GM19035 (cell line): ENCODE data around the gene ABCC4.

Source experiments
- ATAC-seq: cut with Tn5 transposase; IDR thresholded peaks from one replicate; pipeline ENCODE4 v1.9.1; 2021; ENCODE audit not compliant: unreplicated experiment

ABCC4 gene

DNA sequence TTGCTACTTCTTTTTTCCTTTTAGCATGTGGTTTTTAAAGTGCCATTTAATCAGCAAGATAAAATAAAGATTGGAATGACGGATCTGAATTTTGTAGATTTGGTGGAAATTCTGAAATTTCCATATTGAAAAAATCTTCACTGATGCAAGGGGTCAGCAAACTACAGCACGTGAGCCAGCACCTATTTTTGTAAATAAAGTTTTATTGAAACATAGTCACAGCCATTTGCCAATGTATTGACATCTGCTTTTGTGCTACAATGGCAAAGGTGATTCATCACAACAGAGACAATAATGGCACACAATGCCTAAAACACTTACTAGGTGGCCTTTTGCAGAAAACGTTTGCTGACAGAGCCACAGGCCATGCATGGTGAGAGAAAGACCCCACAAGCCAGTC is 226.4 kb downstream of the ABCC4 start:
- ATAC-seq: no peak

DNA sequence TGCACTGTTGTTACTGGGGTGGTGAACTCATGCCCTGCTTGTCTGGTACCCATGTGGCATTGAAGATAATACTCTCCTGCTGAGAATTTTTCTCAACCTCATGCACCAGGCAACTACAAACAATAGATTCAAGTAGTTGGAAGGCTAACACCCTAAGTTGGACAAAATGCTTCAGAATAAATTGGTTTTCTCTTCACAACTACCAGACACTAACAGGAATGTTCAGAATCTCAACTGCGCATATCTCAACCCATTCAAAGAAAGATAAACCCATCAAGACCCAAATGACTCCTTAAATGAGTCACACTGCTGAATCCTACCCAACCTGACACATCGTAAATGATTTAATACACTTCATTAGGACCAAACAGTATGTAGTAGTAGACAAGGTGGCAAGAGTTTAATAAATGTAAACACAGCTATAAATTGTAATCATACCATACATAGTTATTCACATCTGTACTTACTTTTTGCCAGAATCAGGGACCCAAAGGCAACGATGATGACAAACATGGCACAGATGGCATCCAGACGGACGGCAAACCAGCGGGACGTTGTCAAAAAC is 227.4 kb downstream of the ABCC4 start:
- ATAC-seq: no peak

DNA sequence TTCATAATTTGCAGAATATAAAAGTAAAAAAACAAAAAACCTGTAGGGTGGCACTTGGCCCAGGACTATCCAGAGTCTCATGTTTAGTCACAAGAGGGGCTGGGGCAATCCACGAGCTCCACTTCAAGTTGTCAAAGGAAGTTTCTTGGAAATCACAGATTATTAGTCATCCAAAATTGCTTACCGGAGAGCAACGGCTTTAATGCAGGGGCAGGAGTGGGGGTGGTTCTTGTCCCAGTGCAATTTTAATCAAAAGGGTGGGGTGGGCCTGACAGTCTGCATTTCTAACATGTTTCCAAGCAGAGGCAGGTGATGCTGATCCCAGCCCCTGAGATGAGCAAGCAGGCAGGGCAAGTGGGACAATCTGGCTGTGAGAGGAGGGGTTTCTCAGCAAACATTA is 233.9 kb downstream of the ABCC4 start:
- no peak for ATAC-seq

DNA sequence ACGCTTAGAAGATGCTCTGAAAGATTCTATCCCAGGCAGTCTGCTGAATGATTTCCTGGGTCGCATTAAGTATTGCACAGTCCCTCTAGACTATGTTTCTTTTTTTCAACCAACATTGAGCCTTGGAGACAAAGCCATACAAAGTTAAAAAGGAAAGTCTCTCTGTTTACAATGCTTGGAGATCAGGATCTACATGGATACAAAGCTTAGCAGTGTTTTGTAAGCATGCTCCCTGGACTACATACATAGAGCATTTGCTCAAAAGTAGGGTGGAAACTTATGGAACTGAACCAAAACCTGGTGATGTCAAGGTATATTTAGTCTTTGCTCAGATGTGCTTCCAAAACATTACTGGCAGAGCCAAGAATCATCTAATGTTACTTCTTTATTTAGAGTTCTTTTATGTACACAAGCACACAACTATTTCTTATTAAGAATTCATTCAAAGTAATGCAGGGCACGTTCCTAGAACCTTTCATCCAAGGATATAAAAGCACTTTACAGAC is 241.2 kb downstream of the ABCC4 start:
- ATAC-seq: no peak

DNA sequence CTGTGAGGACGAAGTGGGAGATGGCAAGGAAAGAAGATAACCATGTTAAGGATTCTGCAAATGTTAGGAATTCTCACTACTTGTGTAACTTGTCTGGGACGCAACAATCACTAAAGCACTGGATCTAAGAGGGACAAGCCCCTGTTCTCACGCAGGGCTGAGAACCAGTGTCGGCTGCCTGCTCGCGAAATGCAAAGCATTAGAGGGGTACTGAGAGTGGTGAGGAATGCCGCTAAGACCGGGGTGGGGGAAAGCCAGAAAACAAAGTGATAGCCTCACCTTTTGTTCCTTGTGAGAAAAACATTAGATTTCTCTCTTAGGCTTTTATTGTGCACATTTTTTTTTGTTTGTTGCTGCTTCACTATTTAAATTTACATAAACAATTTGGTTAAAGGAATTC is 241.9 kb downstream of the ABCC4 start:
- ATAC-seq: no peak

DNA sequence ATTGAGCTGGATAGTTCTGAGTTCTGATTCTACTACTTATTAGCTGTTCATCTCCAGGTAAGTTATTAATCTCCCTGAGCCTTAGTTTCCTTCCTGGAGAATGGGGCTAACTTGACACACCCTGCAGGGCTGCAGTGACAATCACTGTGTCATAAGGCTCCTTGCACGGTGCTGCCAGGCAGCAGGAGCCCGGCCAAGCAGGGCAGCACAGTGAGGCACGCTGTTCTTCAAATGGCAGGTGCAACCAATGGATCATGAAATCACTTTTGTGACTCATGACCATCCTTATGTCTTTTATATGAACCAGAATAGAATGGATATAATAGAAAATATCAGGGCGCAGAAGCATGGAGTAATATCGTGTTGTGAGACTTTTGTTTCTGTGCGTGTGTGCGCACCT is 242.6 kb downstream of the ABCC4 start:
- ATAC-seq: no peak

DNA sequence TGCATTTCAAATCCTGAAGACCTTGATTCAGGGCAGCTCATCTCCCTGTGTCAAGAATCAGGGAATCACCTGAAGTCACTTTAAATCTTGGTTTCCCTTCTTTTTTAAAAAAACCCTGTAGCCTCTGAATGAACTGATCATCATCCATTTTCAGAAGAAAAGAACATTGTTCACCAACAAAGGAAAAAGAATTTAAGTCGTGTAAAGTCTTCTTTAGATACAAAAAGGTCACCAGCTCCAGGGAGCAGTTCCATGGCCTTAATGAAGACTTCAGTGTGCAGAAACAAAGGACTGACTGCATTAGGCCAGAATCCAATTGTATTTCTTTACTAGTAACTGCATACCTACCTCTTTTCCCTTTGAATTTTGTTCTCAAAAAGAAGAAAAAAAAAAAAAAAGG is 245.0 kb downstream of the ABCC4 start:
- no peak for ATAC-seq

DNA sequence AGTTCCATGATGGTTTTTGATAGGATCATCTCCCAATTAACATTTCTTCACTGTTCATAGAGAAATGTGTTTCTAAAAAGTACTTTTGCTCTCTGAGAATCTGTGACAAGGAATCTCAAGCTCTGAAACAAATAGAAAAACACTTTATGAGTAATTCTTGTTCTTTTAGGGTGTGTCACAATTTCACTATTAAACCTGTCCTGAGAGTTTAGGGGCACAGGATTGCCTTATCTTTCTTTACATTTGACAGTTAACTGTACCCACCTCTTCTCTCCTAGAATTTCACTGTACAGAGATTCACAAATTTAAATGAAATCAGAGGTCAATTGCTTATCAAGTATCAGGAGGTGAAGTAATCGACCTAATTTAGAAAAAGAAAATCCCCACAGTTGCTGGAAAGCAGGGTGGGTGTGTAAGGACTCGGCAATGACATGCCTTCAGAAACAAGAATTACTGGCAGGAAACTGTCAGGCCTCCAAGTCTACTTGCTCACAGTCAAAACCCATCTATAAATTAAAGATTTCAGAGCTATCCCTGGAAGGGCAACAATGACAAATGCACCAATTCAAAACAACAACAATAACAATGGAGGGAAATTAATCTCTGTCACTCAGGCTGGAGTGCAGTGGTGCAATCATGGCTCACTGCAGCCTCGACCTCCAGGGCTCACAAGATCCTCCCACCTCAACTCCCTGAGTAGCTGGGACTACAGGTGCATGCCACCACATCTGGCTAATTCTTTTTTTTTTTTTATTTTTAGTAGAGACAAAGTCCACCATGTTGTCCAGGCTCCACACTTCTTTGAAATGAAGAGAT is 250.2 kb downstream of the ABCC4 start:
- ATAC-seq: peak; percentile 76

DNA sequence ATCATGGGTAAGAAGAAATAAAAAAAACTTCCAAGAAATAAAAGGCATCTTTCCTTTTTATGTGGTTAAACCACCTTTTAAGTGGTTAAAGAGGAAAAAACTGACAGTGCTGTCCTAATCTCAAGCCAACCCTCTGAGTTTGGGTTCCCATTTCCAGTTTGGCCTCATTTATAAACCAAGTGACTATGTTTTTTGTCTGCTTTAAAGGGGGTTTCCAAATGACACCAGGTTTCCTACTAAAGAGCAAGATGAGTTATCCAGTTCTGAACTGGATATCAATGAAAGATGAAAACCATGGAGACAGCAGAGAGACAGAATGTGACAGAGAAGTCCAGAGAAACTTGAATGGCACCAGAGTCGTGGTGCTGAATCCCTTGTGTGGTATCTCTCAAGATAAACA is 251.5 kb downstream of the ABCC4 start:
- ATAC-seq: no peak

DNA sequence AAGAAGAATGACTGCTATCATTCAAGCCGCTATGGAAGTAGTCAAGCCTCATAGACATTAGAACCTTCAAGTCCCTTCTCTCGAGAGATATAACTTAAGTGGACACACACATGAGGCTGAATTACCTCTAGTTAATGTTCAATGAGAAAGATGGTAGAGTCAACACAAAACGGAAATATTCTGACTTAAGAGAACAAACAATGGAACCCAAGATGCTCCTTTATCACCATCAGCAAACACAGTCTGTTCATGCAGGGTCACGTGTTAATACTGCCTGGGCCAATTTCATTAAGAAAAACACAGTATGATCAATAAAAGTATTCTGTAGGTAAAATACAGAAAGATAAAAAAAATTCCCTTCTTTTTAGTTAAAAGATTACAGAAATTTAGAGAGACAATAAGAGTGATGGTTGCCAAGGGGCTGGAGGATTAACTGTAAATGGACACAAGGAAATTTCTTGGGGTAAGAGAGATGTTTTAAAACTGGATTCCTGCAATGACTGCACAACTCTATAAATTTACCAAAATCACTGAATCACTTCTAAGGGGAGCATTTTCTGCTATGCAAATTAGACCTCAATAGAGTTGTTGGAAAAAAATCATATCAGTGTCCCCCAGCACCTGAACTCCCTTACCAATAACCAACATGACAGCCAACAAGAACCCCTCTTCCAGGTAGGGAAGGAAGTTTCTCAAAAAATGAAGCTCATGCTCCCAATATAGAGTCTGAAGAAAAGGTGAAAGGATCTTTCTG is 256.6 kb downstream of the ABCC4 start:
- no peak for ATAC-seq

DNA sequence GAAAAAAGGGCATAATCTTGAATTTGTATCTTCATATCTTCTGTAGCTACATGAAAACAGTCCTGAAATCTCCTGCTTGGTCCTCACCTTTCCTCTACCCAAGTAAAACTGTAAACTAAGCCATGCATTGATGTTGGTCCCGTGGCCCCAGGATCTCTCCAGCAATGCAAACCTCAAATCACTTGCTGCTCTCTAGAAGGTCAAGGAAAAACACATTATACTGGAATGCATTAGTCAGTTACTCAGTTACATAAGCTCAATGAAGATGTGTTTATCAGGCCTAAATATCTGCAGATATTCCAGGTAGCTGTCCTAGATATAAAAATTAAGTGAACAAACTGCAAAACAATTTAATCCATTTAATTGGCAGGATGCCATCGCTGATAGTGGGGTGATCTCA is 261.8 kb downstream of the ABCC4 start:
- no peak for ATAC-seq

DNA sequence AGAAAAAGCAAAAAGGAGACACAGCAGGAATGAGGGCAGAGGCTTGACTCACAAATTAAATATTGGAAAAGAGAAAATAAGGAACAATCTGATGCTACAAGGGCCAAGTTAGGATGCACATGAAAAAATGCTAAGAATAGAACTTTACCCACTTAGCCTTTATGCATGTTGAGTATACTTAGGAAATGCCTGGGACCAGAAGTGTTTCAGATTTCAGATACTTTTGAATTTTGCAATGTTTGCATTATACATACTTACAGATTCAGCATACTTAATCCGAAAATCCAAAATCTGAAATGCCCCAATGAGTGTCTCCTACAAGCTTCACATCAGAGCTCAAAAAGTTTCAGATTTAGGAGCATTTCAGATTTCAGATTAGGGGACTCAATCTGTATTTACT is 262.3 kb downstream of the ABCC4 start:
- no peak for ATAC-seq

DNA sequence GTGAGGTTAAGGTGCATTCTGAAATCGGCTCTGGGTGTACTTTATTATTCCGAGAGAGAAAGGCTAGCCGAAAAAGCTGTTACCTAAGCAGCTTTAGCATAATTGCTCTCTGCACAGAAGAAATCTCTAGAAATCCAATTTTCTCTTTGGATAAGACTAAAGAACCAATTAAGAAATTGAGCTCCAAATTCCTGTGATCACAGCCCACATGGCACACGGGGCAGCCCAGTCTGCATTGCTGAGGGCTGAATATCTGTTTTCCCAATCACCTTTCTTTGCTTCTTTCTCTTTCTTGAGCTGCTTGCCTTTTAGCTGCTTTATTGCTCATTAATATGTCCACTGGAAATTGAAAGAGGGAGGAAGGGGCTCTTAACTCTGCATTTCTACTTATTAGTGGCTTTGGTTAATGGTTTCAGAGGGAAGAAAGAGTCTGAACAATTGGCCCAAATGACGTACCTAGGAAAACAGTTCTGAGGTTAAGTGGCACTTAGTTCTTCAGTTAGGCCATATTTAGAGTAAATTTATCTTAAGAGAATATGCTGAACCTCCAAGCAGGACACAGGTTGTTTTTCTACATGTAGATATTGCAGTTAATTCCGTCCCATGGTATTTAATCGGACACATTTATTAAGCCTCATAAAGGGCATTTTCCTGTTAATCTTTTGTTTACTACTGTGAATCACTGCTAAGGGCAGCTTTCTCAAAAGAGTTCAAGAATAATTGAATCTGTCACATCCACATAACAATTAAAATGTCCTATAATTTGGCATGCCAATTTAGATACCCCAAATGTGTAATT is 265.7 kb downstream of the ABCC4 start:
- ATAC-seq: no peak

DNA sequence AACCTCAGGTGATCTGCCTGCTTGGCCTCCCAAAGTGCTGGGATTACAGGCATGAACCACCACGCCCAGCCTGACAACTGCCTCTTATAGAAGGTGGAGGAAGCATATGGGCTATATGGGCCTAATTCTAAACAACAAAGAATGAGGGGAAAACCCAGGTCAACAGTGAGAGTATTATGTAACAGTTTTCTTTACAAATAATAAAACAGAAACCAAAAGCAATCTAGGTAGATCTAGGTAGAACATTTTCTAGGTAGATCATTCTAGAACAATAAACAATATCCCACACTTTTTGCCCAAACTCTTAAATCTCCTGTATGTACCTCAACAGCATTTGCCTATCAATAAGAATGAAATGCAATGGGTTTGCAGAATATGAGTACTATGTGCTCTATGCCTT is 267.4 kb downstream of the ABCC4 start:
- peak; percentile 71 for ATAC-seq

DNA sequence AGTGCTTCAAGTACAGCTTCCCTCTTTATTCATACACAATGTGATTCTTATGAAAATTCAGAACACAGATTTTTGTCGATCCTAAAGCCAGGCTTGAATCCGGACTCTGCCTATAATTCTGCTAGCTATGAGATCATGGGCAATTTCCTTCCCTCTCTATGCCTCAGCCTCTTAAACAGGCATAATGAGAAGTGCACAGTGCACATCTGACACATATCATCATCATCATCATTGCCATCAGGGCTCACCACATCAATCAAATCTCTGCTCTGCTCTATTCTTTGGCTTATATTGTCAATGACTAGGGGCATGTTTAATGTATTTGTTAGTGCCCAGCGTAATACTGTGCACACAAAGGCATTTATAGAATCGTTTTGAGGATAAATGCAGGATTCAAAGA is 269.1 kb downstream of the ABCC4 start:
- no peak for ATAC-seq

DNA sequence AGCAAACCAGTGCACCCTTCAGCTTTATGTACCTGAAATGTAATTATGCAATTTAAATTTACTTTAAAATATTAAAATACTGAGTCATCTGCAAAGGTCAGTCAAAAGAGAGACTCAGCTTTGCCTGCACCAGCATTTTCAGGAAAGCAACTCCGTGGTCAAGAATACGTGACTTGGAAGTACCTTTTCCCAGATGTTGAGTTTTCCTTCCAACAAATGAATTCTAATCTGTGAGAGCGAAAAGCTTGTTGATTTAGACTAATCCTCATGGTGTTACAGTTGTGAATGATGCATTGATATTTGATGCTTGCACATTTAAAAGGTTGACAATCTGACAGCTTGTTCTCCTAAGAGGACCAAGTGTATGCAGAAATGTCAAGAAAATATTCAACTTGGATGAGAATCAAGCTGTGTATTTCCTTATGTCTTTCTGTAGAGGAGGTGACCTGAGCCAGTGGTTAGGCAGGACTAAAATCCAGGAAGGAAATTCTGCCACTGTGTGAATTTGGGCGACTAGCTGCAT is 270.4 kb downstream of the ABCC4 start:
- no peak for ATAC-seq

DNA sequence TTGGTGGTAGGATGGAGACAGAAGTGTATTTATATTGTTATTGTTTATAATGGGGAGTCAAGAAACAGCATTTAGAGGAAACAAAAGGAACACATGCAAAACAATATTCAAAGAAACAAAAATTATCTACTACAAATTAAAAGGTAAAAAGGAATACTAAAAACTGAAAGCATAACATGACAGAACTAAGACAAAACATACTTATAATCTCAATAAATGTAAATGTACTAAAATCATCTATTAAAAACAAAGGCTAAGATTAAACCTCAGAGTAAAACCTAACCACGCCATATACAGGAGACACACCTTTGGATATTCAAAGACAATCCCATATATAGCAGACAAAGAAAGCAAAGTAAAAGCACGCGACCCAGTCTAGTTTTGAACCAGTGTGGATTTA is 273.6 kb downstream of the ABCC4 start:
- no peak for ATAC-seq

DNA sequence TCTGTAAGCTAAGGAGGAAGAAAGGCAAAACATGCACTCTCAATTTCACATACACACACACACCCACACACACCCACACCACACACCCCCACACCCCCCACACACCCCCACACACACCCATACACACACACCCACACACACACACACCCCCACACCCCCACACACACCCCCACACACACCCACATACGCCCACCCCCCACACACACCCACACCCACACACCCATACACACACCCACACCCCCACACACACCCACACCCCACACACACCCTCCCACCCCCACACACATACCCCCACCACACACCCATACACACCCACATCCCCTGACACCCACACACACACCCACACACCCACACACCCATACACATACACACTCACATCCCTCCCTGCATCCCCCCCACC is 276.1 kb downstream of the ABCC4 start:
- ATAC-seq: no peak

DNA sequence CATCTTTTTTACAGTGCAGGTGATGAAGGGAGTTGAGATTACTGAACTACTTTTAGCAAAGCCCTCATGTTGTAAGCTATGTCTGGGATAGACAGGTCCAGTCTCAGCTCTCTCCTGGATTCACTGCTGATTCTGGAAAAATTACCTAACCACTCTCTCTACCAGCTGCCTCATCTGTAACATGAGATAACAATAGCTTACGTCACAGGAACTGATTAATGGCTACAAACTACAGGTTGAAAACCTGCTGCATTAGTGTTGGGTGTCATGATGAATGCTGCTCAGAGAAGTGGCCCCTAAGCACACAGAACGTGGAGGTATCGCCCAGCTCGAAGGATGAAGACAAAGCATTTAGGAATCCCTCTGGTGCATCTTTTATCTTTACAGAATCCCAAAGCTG is 277.8 kb downstream of the ABCC4 start:
- ATAC-seq: no peak

DNA sequence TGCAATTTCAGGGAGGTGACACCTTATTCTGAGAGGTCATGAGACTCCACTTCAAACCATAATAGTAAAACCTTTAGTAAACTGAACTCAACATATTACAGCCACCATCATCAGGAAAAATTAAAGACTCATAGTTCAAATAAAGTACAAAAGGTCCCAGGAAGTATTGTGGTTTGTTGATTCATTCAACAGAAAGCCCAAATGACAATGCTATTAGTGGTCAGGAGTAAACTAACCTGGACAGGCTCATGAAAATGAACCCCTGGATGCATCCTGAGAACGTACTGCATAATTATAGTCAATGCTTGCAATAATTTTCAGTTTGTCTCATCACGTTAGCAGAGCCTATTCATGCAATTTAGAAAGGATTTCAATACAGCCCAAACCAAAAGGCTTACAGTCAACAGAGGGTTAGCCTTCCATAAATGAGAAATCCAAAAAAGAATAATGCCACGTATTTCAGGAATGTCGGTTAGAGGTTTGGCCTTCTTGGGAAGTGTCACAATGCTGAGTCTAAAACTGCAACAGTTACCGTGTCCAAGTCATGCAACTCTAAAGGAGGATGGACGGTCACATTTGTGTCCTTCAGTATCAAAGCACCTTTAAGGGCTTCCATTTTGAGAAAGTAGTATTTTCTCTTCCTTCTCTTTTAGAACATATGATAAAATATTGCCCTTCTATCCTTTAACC is 280.8 kb downstream of the ABCC4 start:
- no peak for ATAC-seq
